BJ (cell line): Measurements from ENCODE around the gene NAA16. TPM values are rescaled to one million over a fixed set of nuclear protein-coding genes. Genes with fewer than 3 reads are reported as not detected.

Experiments
- CTCF ChIA-PET: fragments of 350-600 bp; formaldehyde crosslinking; extraction: SDS; loops from one replicate; lab custom pipeline; 2021; ENCODE audit warnings: antibody characterized with exemption, inconsistent platforms; lab: Yijun Ruan, JAX
- POLR2A ChIA-PET: fragments of 300-600 bp; sonication (Branson Sonifier 250); formaldehyde crosslinking; extraction: SDS; loops from one replicate; lab custom pipeline; 2021; ENCODE audit warnings: antibody characterized with exemption; lab: Charles Lee
- DNase-seq: peaks from one replicate; pipeline ENCODE4 v3.0.0-alpha.2; 2011; ENCODE audit warnings: low read depth
- H3K27me3 ChIP-seq: 2 replicates; pipeline ENCODE4 v1.6.0; 2011; ENCODE audit warnings: low read length; ENCODE audit not compliant: control insufficient read depth, insufficient read depth
- H3K36me3 ChIP-seq: 2 replicates; pipeline ENCODE4 v1.5.1; 2011; ENCODE audit warnings: low read length; ENCODE audit not compliant: control insufficient read depth, insufficient read depth
- H3K4me3 ChIP-seq: 2 replicates; pipeline ENCODE4 v1.5.1; 2011; ENCODE audit warnings: low read depth, mild to moderate bottlenecking, control low read depth, low read length
- polyA minus RNA-seq: library from RNA; depleted of rRNA, polyadenylated mRNA; stranded (reverse); fragments of >200 nt; gene quantifications from 2 replicates; pipeline ENCODE4 v1.2.3, GENCODE V29; 2011; rRNA and poly(A)+ RNA removed
- polyA plus RNA-seq: library from polyadenylated mRNA; depleted of rRNA; stranded (reverse); fragments of >200 nt; gene quantifications from 2 replicates; pipeline ENCODE4 v1.2.3, GENCODE V29; 2011; rRNA removed
- TF ChIP-seq, protein P1 (sequence below): IDR thresholded peaks from 2 replicates; pipeline ENCODE4 v1.5.1; 2011; ENCODE audit warnings: low read depth, mild to moderate bottlenecking, control low read depth, inconsistent platforms, low read length, moderate library complexity; ENCODE audit not compliant: insufficient read depth

NAA16 gene
- 4.8 and 9.1 TPM in 2 replicates for polyA plus RNA-seq
- polyA minus RNA-seq, result 4.0 and 5.2 TPM in 2 replicates

DNA sequence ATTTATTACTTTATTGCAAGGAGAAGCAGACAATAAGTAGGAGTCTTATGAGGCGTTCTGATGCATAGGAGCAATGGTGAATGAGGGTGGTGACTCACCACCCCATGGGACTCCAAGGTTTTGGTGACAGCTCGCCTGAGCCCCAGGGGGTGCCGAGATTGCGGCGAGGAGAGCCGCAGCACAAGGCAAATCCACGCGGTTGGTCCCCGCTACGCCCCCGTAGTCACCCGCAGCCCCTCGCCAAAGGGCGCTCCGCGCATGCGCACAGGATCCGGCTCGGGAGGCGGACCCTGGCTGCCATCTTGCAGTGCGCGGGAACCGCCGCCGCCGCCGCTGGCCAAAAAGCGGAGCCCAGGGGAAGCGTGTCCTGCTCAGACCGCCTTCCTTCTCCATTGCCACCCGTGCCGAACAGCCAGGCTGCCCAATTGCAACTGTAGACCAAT, at the start of gene NAA16:
Gene NAA16, plus strand, starts transcription at position 305 of the 443 bp plus-strand sequence. CDS start 262 bp downstream, outside the sequence.
- no peaks in the 10 kb centered on the region for H3K36me3 ChIP-seq
- TF ChIP-seq, protein P1, sequence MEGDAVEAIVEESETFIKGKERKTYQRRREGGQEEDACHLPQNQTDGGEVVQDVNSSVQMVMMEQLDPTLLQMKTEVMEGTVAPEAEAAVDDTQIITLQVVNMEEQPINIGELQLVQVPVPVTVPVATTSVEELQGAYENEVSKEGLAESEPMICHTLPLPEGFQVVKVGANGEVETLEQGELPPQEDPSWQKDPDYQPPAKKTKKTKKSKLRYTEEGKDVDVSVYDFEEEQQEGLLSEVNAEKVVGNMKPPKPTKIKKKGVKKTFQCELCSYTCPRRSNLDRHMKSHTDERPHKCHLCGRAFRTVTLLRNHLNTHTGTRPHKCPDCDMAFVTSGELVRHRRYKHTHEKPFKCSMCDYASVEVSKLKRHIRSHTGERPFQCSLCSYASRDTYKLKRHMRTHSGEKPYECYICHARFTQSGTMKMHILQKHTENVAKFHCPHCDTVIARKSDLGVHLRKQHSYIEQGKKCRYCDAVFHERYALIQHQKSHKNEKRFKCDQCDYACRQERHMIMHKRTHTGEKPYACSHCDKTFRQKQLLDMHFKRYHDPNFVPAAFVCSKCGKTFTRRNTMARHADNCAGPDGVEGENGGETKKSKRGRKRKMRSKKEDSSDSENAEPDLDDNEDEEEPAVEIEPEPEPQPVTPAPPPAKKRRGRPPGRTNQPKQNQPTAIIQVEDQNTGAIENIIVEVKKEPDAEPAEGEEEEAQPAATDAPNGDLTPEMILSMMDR, result no peak
- H3K27me3 ChIP-seq, result no peaks in the 10 kb centered on the region
- CTCF ChIA-PET, result no interaction called here
- POLR2A ChIA-PET, result no interaction called here
- H3K4me3 ChIP-seq, result peak within 1 kb of the TSS; percentile 92
- DNase-seq, result peak; percentile 61

DNA sequence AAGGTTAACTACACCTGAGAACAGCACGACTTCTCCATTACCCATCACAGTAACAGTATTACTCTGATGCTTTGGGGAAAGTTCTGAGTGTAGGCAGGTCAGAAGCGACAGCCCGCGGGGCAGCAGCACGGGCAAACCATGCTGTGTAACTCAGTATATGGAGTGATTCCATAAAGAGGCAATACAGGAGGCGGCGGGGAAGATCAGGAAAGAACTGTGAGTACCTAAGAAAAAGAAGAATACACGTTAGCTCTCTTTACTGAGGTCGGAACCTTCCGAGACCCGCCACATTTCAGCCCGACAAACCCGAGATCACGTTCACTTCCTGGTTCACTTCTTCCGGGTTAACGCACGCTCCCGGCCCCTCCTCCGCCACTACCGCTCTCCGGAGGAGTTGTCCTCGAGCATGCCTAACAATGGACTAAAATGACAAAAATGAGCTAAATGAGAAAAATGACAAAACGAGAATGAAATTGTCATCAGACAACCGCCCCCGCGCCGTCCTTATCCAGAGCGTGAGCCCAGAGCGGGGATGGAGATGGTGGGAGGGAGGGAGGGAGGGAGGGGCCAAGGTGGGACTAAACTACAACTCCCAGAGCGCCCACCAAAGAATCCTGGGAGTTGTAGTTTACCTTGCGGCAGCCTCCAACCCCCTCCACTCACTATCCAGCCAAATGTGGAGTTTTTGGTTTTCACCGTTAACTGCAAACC, 47.7 kb upstream of the NAA16 start, which contains the start of gene MTRF1:
Gene MTRF1, minus strand, starts transcription at position 316 of the 711 bp plus-strand sequence. CDS start 2,669 bp downstream, outside the sequence.
- TF ChIP-seq, protein P1, result no peak
- POLR2A ChIA-PET, result no interaction called here
- no peaks in the 10 kb centered on the region for H3K27me3 ChIP-seq
- H3K4me3 ChIP-seq, result peak within 1 kb of the TSS; percentile 68
- CTCF ChIA-PET, result interaction anchor here (1.2 to 1.5 kb wide), 2 partner anchors 189 to 195 kb away, joined by 3 to 5 read pairs; no protein-coding TSS in a partner anchor
- 0 out of 2 replicates have a peak, but pooled peaks cover 1% of the 10 kb centered on the region for H3K36me3 ChIP-seq
- peak; percentile 28 for DNase-seq

DNA sequence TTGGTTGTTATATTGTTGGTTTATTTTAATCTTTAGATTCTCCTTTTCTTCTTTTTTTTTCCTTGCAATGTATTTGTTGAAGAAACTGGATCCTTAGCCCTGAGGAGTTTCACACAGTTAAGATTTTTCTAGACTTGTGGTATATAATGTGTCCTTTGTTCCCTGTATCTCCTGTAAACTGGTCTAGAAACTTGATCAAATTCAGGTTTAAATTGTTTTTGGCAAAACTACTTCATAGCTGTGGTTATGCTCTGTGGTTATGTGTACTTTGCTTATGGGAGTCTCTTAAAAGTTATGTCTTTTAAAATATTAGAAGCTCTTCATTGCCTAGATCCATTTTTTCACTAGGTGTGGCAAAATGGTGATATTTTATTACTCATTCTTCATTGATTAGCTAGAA, 44.0 kb upstream of the NAA16 start:
- no peaks in the 10 kb centered on the region for H3K36me3 ChIP-seq
- no peaks in the 10 kb centered on the region for H3K27me3 ChIP-seq
- CTCF ChIA-PET, result no interaction called here
- TF ChIP-seq, protein P1, result no peak
- DNase-seq, result no peak
- POLR2A ChIA-PET, result no interaction called here
- H3K4me3 ChIP-seq, result no peak overlapping the region

DNA sequence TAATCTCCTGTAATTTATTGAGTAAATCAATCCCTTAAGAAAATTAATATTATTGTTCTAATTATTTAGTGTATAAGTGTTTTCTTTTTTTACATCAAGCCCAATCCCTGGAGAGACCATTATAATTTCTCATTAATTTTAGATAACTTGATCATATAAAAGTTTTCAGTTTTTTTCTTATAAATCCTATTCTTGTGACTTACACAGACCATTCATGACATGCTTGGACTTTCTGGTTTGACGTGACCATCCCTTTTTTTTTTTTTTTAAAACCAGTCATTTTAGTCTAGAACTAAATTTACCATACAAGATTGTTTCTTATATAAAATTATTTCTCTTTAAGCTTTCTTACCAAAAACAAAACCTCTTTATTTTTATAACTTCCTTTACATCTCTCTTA, 42.3 kb upstream of the NAA16 start:
- Histone ChIP-seq H3K4me3 (no peak overlapping the region), H3K27me3 (no peaks in the 10 kb centered on the region), H3K36me3 (no peaks in the 10 kb centered on the region)
- CTCF ChIA-PET, result no interaction called here
- TF ChIP-seq, protein P1, result no peak
- POLR2A ChIA-PET, result no interaction called here
- no peak for DNase-seq
